Osteocyte (in vitro differentiated cells): ENCODE results near the gene CRYBG2. TPM values are rescaled to one million over a fixed set of nuclear protein-coding genes. Genes with fewer than 3 reads are reported as not detected.
"Not testable (repeated sequence)": the region's sequence is repeated elsewhere in the genome, so short reads cannot be mapped to it uniquely, and the experiment has no call there.

ENCODE experiments used
- DNase-seq: peaks from one replicate; pipeline ENCODE4 v3.0.0; 2021; ENCODE audit warnings: mixed read lengths; ENCODE audit not compliant: unreplicated experiment; ENCODE audit errors: extremely low spot score
- H3K27ac Mint-ChIP-seq: one replicate; pipeline ENCODE4 v1.8.0; 2021; ENCODE audit warnings: mild to moderate bottlenecking, mixed read lengths; ENCODE audit not compliant: unreplicated experiment
- H3K27me3 Mint-ChIP-seq: one replicate; pipeline ENCODE4 v1.8.0; 2021; ENCODE audit warnings: mixed read lengths; ENCODE audit not compliant: unreplicated experiment
- H3K36me3 Mint-ChIP-seq: one replicate; pipeline ENCODE4 v1.8.0; 2021; ENCODE audit warnings: mixed read lengths; ENCODE audit not compliant: unreplicated experiment
- H3K4me1 Mint-ChIP-seq: one replicate; pipeline ENCODE4 v1.8.0; 2021; ENCODE audit warnings: mixed read lengths; ENCODE audit not compliant: unreplicated experiment
- H3K4me3 Mint-ChIP-seq: one replicate; pipeline ENCODE4 v1.8.0; 2021; ENCODE audit warnings: mild to moderate bottlenecking, moderate library complexity, mixed read lengths; ENCODE audit not compliant: unreplicated experiment
- H3K9me3 Mint-ChIP-seq: one replicate; pipeline ENCODE4 v1.8.0; 2021; ENCODE audit warnings: mixed read lengths; ENCODE audit not compliant: unreplicated experiment
- CTCF ChIP-seq: fragments of 200-600 bp; sonication (generic); IDR thresholded peaks from 2 replicates; pipeline ENCODE4 v1.5.0; 2021; ENCODE audit warnings: antibody characterized with exemption, mild to moderate bottlenecking, moderate library complexity
- total RNA-seq: library from RNA; stranded (reverse); gene quantifications from 2 replicates; pipeline ENCODE4 v1.2.1, GENCODE V29; 2021

Gene CRYBG2
- total RNA-seq, 1 donor from 2014 or later = not detected

GRCh38 chr1:26317146-26317545 is 36.8 kb downstream of the CRYBG2 start:
- no peak overlapping the region for H3K4me3 Mint-ChIP-seq
- H3K9me3 Mint-ChIP-seq = no peaks in the 10 kb centered on the region
- H3K27me3 Mint-ChIP-seq = peaks cover 14% of the 10 kb centered on the region
- TF ChIP-seq CTCF = no peak
- H3K27ac Mint-ChIP-seq = no peak overlapping the region
- DNase-seq = no peak
- no peaks in the 10 kb centered on the region for H3K36me3 Mint-ChIP-seq
- H3K4me1 Mint-ChIP-seq = peaks cover 6% of the 10 kb centered on the region

GRCh38 chr1:26315874-26316850 is 37.8 kb downstream of the CRYBG2 start:
- Mint-ChIP-seq H3K4me1 (peaks cover 1% of the 10 kb centered on the region), H3K36me3 (no peaks in the 10 kb centered on the region), H3K4me3 (no peak overlapping the region), H3K9me3 (no peaks in the 10 kb centered on the region), H3K27ac (no peak overlapping the region), H3K27me3 (peaks cover 19% of the 10 kb centered on the region)
- no peak for DNase-seq
- TF ChIP-seq CTCF = no peak

- TF ChIP-seq CTCF = no peak
- Mint-ChIP-seq H3K36me3 (no peaks in the 10 kb centered on the region), H3K27ac (no peak overlapping the region), H3K4me3 (no peak overlapping the region), H3K9me3 (no peaks in the 10 kb centered on the region), H3K4me1 (no peaks in the 10 kb centered on the region), H3K27me3 (peaks cover 19% of the 10 kb centered on the region)
- no peak for DNase-seq
These were observed 39.4 kb downstream of the CRYBG2 start for GRCh38 chr1:26314501-26314900.

GRCh38 chr1:26307966-26308899 is 45.7 kb downstream of the CRYBG2 start:
- DNase-seq, H3K36me3 Mint-ChIP-seq, H3K9me3 Mint-ChIP-seq, H3K4me3 Mint-ChIP-seq, H3K27me3 Mint-ChIP-seq, H3K27ac Mint-ChIP-seq: not testable (repeated sequence)
- peaks cover 10% of the 10 kb centered on the region for H3K4me1 Mint-ChIP-seq

- H3K4me3 Mint-ChIP-seq = no peak overlapping the region
- H3K36me3 Mint-ChIP-seq = no peaks in the 10 kb centered on the region
- H3K27me3 Mint-ChIP-seq = peaks cover 5% of the 10 kb centered on the region
- no peak for TF ChIP-seq CTCF
- no peaks in the 10 kb centered on the region for H3K9me3 Mint-ChIP-seq
- peaks cover 18% of the 10 kb centered on the region for H3K4me1 Mint-ChIP-seq
- H3K27ac Mint-ChIP-seq = no peak overlapping the region
- no peak for DNase-seq
These were observed 46.6 kb downstream of the CRYBG2 start for GRCh38 chr1:26307363-26307781.
